ENCODE measurements around the gene DMD.
"Not testable (repeated sequence)": the region's sequence is repeated elsewhere in the genome, so short reads cannot be mapped to it uniquely, and the experiment has no call there.

Gene DMD

GRCh38 chrX:33211356-33212260, at the start of gene DMD:
Gene DMD, minus strand, starts transcription at chrX:33211549. Its CDS starts 237 bp downstream, at chrX:33211312.
- no peak for DNase-seq

DNA sequence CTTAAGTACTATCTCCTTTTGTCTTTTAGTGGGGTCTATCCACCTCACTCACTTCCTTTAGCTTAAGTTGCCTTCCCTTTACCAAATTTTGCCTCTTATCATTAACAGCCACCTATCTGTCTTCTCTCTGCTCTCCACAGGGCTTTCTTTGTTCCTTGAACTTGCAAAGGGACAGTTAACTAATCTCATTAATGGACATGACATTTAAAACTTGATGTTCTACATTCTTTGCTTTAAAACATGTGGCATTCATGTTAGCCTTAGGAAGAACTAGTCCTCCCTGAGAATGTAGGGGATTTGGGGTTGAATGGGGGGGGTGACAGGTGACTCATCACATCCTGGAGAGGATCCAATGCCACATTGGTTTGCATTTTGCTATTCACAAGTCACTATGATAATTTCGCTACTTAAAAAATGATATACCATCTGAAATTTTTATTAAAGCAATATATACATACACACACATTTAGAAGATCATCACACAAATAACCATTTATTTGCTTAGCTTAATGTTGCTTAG, 41.0 kb upstream of the DMD start:
- no peak for DNase-seq

- no peak for DNase-seq
Measured at GRCh38 chrX:33218819-33219218, 7.5 kb upstream of the DMD start.

DNA sequence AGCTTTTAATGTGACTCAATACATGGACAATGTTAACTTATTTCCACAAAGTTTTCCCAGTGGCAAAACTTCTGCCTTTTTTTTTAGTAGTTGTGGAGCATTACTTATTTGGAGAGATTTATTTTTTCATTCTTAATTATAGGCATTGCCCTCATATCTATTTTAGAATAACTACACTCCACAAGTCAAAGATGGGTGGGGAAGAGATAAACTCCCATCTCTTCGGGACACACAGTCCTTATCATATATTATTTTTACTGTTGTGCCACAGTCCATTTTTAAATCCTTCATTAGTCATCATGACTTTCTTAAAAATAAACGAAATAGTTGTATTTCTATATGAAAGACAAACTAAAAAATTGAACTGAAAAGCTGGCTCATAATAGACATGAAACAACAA, 1.2 kb downstream of the DMD start:
- no peak for DNase-seq

DNA sequence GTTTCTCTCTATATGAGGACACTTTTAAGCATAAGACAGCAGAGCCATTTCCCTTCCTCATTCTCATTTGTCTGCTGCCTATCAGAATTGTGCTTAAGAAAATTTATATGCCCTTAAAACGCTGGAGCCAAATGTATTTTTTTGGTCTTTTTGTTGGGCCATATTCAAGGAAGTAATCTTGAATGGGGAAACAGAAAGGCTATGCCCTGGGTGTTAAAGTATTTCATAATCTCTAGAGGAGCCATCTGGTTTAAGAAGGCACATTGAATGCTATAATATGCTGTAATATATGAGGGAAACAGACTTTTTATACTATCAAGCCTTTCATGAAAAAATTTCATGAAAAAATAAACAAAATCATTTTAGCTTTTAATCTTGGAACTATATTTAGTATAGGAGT, 4.3 kb downstream of the DMD start:
- DNase-seq, result no peak

DNA sequence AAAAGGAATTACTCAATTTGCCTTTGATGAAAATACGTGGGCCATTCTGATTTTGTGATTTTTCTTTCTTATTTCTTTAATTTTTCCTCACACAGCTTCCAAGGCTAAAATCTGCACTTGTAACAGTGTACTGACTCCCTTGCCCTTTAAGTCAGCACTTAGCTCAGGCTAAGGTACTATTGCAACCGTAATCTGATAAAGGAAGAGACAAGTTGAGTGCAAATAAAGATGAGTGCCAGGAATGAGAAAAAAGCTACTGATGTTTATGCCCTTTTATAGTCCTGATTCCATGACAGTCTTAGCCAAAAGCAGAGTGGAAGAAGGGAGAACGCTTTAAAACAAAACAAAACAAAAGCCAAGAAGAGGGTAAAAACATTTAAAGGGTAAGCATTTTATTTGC, 6.0 kb downstream of the DMD start:
- no peak for DNase-seq

DNA sequence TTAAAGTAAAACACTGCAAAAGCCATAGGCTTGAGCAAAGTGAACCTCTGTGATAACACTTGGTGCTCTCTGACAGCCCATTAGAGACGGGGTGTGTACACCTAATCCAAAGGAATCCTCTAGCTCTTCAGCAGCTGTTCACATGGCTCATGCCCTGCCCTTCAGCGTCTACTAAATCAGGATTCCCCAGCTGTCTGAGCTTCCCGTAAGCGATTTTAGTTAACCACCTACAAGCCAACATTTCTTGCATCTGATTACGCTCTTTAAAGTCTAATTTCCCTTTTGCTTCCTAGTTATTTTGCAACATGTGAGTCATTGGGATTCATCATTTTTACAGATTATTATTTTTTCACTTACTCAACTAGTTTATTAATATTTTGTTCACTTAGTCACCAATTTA, 6.5 kb downstream of the DMD start:
- no peak for DNase-seq

DNA sequence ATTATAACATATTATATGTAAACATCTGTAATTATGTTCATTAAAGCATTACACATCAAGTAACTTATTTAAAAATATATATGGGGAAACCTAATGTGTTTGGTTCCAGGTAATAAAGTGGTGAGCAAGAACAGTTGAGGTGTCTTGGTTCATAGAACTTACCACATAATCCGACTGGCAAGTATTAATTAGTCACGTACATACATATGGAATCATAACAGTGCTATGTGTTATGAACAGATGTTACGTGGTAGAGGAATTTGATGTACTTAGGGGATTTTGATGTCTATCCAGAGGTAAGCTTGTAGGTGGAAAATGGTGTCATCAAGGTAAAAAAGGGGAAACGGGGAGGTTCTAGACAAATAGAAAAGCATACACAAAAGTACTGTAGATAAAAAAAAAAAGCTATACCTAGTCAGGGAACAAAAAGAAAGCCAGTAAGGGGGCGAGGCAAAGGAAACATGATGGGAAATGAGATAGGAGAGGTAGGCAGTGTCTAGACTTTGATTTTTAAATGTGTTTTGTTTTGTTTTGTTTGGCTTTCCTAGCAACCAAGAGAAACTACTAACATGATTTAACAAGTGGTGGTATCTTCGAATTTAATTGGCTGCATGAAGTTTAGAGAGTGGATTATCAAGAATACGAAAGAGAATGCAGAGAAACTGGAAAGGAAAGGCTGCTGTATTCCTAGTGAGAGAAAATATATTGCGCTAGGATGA, 12.6 kb downstream of the DMD start:
- DNase-seq, result no peak

DNA sequence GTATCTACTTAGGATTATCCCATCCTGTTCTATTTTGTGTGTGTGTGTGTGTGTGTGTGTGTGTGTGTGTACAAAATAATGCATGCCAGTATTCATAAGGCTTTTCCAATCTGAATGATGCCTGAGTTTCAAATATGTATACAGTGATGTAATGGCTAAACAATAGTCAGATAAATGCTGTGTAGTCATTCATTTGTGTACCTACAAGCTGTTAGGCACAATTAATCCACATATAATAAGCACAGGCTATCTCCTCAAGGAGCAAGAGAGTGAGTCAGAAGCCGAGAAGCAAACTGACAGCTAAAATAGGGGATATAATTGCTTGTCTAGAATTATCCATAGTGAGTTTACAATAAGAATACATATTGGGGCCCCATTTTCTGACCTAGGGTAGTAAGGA, 15.7 kb downstream of the DMD start:
- no peak for DNase-seq

GRCh38 chrX:33194876-33195433, 16.4 kb downstream of the DMD start:
- no peak for DNase-seq

GRCh38 chrX:33194289-33194688, 17.1 kb downstream of the DMD start:
- DNase-seq, result no peak

- DNase-seq, result no peak
Measured at GRCh38 chrX:33190016-33190415, 21.3 kb downstream of the DMD start.

- no peak for DNase-seq
Measured at GRCh38 chrX:33188881-33189280, 22.5 kb downstream of the DMD start.

GRCh38 chrX:33188286-33188685, 23.1 kb downstream of the DMD start:
- DNase-seq, result no peak

DNA sequence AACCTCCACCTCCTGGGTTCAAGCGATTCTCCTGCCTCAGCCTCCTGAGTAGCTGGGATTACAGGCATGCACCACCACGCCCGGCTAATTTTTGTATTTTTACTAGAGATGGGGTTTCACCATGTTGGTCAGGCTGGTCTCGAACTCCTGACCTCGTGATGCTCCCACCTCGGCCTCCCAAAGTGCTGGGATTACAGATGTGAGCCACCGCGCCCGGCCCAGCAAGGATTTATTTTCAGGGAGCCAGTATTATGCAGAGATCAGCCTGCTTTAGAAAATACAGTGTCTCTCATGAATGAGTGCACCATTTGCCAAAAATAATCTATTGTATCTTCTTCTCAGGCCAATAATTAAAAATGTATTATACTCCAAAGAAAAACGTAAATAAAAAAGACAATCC, 26.5 kb downstream of the DMD start:
- DNase-seq, result not testable (repeated sequence)

- DNase-seq, result no peak
Measured at GRCh38 chrX:33183361-33183760, 28.0 kb downstream of the DMD start.

- DNase-seq, result no peak
Measured at GRCh38 chrX:33178690-33179089, 32.7 kb downstream of the DMD start.

GRCh38 chrX:33178218-33178617, 33.1 kb downstream of the DMD start:
- no peak for DNase-seq

DNA sequence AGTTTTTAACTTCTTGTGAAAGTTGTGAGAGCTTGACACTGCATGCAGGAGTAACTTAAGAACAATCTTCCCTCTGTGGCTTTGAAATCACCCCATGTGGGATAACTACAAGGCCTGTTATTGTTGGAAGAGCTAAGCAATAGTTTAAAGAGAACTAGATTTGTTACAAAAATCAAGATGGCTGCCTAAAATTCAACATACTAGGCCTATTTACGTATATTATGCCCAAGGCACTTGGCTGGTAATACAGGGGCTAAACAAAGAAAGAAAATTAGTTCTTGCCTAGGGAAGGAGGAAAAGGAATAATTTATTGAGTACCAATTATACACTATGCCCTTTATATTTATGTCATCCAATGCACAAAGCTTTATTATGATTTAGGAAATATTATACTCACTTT, 36.1 kb downstream of the DMD start:
- no peak for DNase-seq

DNA sequence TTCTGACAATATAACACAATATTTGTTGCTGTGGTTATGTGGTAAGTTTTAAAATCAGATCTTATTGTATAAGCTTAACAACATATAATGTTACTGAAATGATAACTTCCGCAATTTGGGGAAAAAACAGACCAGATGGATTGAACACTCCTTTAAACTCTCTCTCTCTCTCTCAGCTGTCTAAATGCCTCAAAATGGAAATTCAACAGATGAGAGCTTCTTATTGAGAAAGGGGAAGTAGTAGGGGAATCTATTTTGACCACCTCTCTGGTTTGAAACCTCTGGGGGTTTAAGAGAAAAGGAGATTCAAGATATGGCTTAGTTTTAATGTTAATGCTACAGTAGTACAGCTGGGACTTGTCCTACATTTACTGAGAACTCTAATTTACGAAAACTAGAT, 40.3 kb downstream of the DMD start:
- no peak for DNase-seq

GRCh38 chrX:33161829-33162228, 49.5 kb downstream of the DMD start:
- no peak for DNase-seq

GRCh38 chrX:33160273-33160672, 51.1 kb downstream of the DMD start:
- DNase-seq, result no peak

- DNase-seq, result no peak
Measured at GRCh38 chrX:33156152-33156726, 55.1 kb downstream of the DMD start.
